GM12875 (cell line): ENCODE data around the gene SPINK8.

ENCODE experiments used
- H3K4me3 ChIP-seq: one replicate; pipeline ENCODE4 v1.5.1; 2011; ENCODE audit warnings: low read depth, low read length, control low read depth
- CTCF ChIP-seq: IDR thresholded peaks from 2 replicates; pipeline ENCODE4 v1.5.1; 2011; ENCODE audit warnings: low read depth, mild to moderate bottlenecking, control low read depth, inconsistent platforms, low read length, moderate library complexity, borderline replicate concordance; ENCODE audit not compliant: insufficient read depth

Gene SPINK8

GRCh38 chr3:48364840-48365239 lies 31.4 kb upstream of the SPINK8 start:
- TF ChIP-seq CTCF: no peak
- H3K4me3 ChIP-seq: no peak overlapping the region

- no peak overlapping the region for H3K4me3 ChIP-seq
- TF ChIP-seq CTCF: no peak
Observed at GRCh38 chr3:48361928-48362327, 28.5 kb upstream of the SPINK8 start.

- no peak for TF ChIP-seq CTCF
- H3K4me3 ChIP-seq: no peak overlapping the region
Observed at GRCh38 chr3:48356419-48356818, 23.0 kb upstream of the SPINK8 start.

- no peak overlapping the region for H3K4me3 ChIP-seq
- TF ChIP-seq CTCF: no peak
Observed at GRCh38 chr3:48353987-48354386, 20.5 kb upstream of the SPINK8 start.

GRCh38 chr3:48352546-48352945 lies 19.1 kb upstream of the SPINK8 start:
- no peak for TF ChIP-seq CTCF
- H3K4me3 ChIP-seq: no peak overlapping the region

- TF ChIP-seq CTCF: no peak
- H3K4me3 ChIP-seq: no peak overlapping the region
Observed at GRCh38 chr3:48347500-48347899, 14.0 kb upstream of the SPINK8 start.

- TF ChIP-seq CTCF: no peak
- no peak overlapping the region for H3K4me3 ChIP-seq
Observed at GRCh38 chr3:48345946-48346572, 12.6 kb upstream of the SPINK8 start.
